NCI-H1436 treated with DMSO at 0.1 percent for 48 hours (cell line): Measurements from ENCODE around the gene SEZ6.
A peak's percentile ranks its signal among the peaks of the same experiment; 100 is the strongest.

Source experiments
- DNase-seq: peaks from one replicate; lab custom pipeline; 2025; lab: John Stamatoyannopoulos, UW

Gene SEZ6

GRCh38 chr17:29037739-29038084, 31.9 kb upstream of the SEZ6 start:
- no peak for DNase-seq

- DNase-seq: no peak
Measured at GRCh38 chr17:29036584-29036983, 30.8 kb upstream of the SEZ6 start.

DNA sequence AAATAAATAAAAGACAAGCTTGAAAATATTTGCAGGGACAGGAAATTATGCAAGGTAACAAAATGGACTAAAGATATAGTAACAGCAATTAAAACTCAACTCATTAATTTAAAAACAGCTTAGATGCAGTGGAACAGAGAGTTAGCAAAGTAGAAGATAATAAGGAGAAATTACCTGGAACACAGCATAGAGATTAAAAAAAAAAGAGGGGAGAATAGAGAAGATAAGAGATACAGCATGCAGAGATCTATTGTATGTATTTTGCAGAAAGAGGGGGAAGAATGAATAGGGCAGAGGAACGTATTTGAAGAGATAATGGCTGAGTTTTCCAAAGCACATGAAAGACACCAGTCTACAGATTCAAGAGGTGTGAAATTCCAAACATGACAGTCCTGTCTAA, 28.7 kb upstream of the SEZ6 start:
- no peak for DNase-seq

DNA sequence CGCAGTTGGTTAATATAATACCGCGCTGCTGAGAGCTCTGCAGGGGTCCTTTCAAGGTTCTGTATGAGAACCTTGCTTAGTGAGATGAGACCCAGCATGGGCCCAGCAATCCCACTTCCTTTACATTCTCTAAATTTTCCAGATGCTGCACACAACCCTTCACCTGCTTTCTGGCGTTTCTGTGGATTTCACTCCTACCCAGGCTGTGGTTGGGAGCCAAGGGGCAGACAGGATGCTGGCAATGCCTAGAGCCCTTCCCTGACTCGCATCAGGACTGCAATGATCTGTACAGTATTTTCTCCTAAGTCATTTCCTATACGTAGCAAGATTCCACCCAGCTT, 27.0 kb upstream of the SEZ6 start:
- DNase-seq: no peak

- no peak for DNase-seq
Measured at GRCh38 chr17:29032013-29032856, 26.4 kb upstream of the SEZ6 start.

- no peak for DNase-seq
Measured at GRCh38 chr17:29031488-29031887, 25.7 kb upstream of the SEZ6 start.

DNA sequence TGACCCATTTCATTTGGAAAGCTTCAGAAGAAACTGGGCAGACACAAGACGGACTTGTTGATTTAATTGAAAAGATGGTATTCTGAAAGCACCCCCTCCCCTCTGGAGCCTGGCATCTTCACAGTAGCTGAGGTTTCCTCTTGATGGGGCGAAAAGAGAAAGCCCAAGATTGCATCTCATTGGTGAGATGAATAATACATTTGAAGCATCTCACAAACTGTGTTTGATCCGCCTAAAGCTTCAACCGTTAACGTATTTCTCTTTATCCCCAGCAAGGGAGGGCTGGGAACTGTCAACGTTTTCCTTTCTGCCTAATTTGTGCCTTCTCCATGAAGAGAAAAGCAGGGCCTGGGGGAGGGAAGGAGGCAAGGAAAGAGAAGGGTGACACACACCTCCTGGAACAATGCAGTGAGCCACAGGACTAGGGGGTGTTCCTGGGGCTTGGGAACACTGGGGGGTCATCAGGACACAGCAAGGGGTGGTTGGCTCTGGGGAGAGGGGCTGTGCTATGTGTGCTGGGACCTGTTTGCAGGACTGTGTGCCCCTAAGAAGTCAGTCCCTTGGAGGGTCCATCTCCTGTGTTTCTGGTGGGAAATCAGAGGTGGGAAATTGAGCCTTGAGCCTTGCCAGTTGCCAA, 18.6 kb upstream of the SEZ6 start:
- DNase-seq: no peak

DNA sequence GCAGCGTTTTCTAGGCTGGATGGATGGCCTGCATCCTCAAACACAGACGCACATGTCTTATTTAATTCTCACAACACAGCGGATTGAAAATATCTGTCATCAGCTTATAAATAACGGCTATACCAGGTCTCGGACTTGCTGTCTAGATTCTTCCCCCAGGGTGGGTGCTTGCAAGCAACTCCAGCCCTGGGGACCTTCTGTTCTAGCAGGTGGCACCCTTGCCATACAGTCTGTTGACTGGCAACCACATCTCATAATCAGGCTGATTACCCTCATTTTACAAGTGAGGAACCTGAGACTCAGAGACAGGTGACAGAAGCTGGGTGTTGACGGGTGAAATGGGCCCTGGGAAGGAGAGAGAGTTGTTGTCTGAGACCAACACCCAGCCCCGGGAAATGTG, 16.2 kb upstream of the SEZ6 start:
- peak; percentile 84 for DNase-seq

- no peak for DNase-seq
Measured at GRCh38 chr17:29021226-29021625, 15.4 kb upstream of the SEZ6 start.

DNA sequence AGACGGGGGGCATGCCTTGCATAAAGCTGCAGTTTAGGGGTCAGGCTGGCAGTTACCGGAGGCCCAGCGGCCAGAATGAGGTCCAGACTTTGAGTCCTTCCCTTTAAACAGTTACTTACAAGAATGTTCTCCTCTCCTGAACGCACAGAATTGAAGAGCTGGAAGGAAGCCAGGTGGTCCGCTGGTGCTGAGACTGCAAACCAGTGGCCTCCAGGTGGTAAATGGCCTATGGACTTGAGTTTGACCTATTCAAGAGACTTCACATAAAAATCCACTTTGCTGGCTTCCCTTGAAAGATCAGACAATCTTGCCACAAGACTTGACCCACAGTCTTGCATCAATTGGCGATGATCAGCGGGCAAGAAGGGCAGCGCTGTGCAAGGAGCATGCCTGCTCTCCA, 14.7 kb upstream of the SEZ6 start:
- no peak for DNase-seq

- no peak for DNase-seq
Measured at GRCh38 chr17:29019475-29020181, 13.8 kb upstream of the SEZ6 start.

- no peak for DNase-seq
Measured at GRCh38 chr17:29018788-29019474, 13.1 kb upstream of the SEZ6 start.

DNA sequence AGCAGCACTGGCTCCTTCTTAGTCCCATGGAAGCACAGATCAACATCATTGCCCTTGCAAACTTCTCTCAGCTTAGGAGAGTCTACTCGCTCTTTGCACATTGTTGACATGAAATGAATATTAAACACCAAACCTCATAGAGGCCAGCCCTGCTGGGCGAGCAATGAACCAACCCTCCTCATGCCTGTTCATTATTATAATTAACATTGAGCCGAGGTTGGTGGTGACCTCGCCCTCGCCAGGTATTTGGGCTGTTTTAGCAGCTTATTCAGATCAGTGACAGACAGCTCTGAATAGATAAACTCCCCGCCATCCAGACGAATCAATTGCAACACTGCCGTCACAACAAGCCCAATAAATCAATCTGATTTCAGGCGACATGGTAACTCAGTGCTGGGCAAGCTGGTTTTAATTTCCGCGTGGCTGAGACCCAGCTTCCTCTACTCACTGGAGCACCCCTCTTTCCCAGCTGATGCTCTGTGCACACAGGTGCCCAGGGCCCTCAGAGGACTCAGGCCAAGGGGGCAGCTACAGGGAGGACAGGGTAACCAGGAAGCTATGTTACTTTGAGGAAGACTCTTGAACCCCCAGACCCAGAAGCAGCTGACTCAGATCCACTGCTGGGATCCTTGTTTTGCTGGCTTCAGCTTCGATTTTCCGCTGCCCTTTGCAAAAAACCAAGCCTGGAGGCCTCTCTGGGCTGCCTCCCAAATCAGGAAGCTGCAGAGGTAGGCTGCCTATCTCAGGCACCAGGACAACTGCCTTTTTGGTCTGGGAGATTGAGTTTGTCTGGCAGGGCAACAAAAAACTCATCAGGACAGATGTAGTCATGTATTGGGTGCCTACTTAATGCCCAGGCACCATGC, 10.7 kb upstream of the SEZ6 start:
- no peak for DNase-seq

DNA sequence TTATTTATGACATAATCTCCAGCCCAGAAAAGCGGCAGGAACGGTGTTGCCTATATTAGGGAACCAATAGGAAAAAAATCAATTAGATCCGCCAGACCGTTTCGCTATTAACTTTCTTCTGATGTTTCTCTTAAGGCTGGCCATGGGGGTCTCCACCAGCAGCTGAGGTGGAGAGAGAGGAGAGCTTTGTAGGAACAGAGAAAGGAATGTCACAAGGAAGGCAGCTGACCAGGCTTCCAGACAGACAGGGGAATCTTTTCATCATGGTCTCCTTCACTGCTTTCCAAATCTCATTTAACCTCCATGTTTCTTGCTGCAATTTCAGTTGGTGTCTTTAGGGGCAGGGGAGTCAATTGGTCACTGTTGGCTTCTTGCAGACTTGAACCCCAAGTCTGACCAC, 8.9 kb upstream of the SEZ6 start:
- DNase-seq: no peak

GRCh38 chr17:29012535-29012934, 6.7 kb upstream of the SEZ6 start:
- no peak for DNase-seq

GRCh38 chr17:29010586-29010985, 4.8 kb upstream of the SEZ6 start:
- DNase-seq: peak; percentile 12

DNA sequence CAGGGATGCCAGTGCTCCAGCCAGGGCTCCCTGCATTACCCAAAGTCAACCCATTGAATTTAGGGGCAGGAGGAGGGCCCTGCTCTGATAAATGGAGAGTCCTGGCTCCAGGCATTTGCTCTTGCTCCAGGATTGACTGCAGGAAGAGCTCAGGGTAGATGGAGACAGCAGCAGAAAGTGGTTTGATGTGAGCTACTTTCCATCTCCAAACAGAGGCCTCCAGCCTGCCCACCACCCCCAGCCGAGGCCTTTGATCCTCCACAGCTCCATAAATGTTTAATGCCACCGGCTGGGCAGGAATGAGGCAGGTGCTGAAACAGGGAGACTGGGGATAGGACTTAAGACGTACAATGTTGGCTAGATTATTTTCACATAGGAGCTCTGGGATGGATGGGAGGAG, 4.3 kb upstream of the SEZ6 start:
- no peak for DNase-seq

GRCh38 chr17:29008591-29008990, 2.8 kb upstream of the SEZ6 start:
- DNase-seq: no peak

DNA sequence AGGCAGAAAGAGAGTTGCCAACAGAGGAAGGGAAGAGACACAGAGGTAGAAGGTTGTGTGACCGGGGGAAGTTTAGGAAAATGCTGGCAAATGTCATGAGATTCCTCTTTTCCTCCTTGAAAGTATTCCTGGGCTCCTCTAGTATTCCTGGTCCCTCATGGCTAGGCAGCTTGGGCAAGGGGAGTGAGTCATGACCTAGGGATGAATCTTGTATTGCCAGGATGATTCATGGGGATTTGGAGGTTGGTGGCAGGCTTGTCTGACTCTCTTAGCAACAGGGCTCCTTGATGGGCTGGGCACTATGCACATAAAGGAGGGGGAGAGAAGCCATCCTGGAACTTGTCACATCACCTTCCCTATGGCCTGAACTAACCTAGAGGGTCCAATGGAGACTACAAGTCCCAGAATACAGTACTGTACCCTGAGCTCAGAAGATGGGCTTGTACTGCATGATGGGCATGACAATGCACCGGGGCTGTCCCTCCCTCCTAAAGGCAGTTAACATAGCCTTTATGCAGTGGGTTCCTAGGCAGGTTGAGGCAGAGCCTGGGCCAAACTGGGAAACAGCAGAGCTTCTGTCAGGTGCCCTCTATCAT, 2.1 kb upstream of the SEZ6 start:
- no peak for DNase-seq

- no peak for DNase-seq
Measured at GRCh38 chr17:29007456-29007855, 1.6 kb upstream of the SEZ6 start.

DNA sequence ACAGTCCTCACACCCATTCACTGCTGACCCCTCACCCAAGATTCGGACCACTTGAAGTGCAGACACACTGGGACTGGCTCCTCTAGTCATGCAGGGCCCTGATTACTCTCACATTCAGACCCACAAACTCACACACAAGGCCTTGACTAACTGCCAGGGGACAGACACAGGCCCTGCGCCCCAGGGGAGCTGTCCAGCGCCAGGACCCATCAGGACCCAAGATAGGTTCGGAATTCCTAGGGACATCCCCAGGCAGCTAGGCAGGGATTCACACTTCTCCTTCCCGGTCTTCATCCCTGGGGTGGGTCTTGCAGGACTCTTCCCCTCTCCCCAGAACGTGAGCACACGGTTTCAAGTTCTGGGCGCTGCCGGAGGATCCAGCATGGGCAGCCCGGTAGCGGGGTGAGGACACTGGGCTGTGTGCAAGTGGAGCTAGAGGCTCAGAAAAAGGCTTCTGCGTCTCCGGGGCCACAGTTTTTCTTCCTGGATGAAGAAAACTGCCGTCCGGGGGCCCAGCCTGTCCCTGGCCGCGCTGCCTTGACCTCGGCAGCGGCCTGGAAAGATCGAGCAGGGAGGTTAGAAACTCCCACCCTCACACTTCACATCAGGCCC, 1.6 kb downstream of the SEZ6 start:
- DNase-seq: no peak
